Stimulated activated naive B cell treated with anti-CD40 and anti-IgM and Interleukin-4, amounts not matched to agents 10 μg/mL and 1 μg/mL and 100 μg/mL, for 72 hours (primary cell): ENCODE data around the gene NDST4.

Experiments used
- ATAC-seq, 2 donors: fragments of 150-1000 bp; cut with Tn5 transposase; replicated peaks; 2 replicates each; pipeline ENCODE4 v1.10.0; 2021; ENCODE audit warnings: moderate library complexity in 1 of 2
- DNase-seq: peaks from one replicate; pipeline ENCODE4 v3.0.0; 2021
- H3K27ac Mint-ChIP-seq: one replicate; pipeline ENCODE4 v1.8.0; 2022; ENCODE audit warnings: mild to moderate bottlenecking, mixed read lengths
- H3K27me3 Mint-ChIP-seq, 2 donors: one replicate each; pipeline ENCODE4 v1.8.0; 2022; ENCODE audit warnings: mixed read lengths in 2 of 2
- H3K36me3 Mint-ChIP-seq, 2 donors: one replicate each; pipeline ENCODE4 v1.8.0; 2022; ENCODE audit warnings: mixed read lengths in 2 of 2, mild to moderate bottlenecking in 1 of 2
- H3K4me1 Mint-ChIP-seq, 2 donors: one replicate each; pipeline ENCODE4 v1.8.0; 2022; ENCODE audit warnings: mixed read lengths in 2 of 2, mild to moderate bottlenecking in 1 of 2
- H3K4me3 Mint-ChIP-seq, 2 donors: one replicate each; pipeline ENCODE4 v1.8.0; 2022; ENCODE audit warnings: mild to moderate bottlenecking in 2 of 2, mixed read lengths in 2 of 2, moderate library complexity in 1 of 2
- H3K9me3 Mint-ChIP-seq, 2 donors: one replicate each; pipeline ENCODE4 v1.8.0; 2022; ENCODE audit warnings: mixed read lengths in 2 of 2, mild to moderate bottlenecking in 1 of 2

The NDST4 gene

GRCh38 chr4:114905017-114905416 is 208.4 kb downstream of the NDST4 start:
- Mint-ChIP-seq H3K9me3 (no peaks in the 10 kb centered on the region), H3K4me1 (no peaks in the 10 kb centered on the region), H3K4me3 (no peak overlapping the region), H3K27ac (no peak overlapping the region), H3K36me3 (no peaks in the 10 kb centered on the region), H3K27me3 (no peaks in the 10 kb centered on the region)
- ATAC-seq (no peak), DNase-seq (no peak)

DNA sequence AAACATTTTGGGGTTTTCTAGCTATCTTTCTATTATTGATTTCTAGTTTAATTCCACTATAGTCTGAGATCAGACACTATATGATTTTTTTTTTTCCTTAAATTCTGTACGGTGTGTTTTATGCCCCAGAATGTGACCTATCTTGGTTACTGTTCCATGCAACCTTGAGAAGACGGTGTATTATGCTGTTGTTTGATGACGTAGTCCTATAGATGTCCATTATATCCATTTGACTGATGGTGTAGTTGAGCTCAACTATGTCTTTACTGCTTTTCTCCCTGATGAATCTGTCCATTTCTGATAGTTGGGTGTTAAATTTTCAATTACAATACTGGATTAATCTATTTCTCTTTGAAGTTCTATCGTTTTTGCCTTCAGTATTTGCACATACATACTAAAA is 212.5 kb downstream of the NDST4 start:
- Mint-ChIP-seq H3K27me3 (no peaks in the 10 kb centered on the region), H3K4me1 (no peaks in the 10 kb centered on the region), H3K4me3 (no peak overlapping the region), H3K9me3 (peaks cover 0 to 2% of the 10 kb centered on the region in 2 donors), H3K27ac (no peak overlapping the region), H3K36me3 (no peaks in the 10 kb centered on the region)
- no peak for DNase-seq
- ATAC-seq = no peak

GRCh38 chr4:114890773-114891172 is 222.6 kb downstream of the NDST4 start:
- Mint-ChIP-seq H3K4me3 (no peak overlapping the region), H3K36me3 (no peaks in the 10 kb centered on the region), H3K27me3 (no peaks in the 10 kb centered on the region), H3K9me3 (peaks cover 0 to 6% of the 10 kb centered on the region in 2 donors), H3K4me1 (no peaks in the 10 kb centered on the region), H3K27ac (no peak overlapping the region)
- no peak for DNase-seq
- ATAC-seq = no peak

DNA sequence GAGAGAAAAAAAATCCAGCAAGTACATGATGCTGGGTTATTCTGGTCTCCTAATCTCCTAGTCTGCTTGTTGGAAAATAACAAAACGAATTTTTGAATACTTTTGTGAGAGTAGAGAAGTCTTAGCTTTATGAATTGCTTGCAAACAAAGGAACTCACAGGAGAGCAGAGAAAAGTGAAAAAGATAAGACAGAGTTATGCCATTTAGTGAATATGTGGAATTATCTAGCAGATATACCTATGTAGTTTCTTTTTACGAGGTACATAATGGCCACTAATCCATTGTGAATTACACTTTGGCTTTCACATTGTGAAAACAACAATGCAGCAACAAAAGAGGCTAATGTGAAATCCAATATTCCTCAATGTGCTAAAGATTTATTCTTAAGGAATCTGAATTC is 226.7 kb downstream of the NDST4 start:
- Mint-ChIP-seq H3K27ac (no peak overlapping the region), H3K4me1 (no peaks in the 10 kb centered on the region), H3K9me3 (peaks cover 0 to 2% of the 10 kb centered on the region in 2 donors), H3K4me3 (no peak overlapping the region), H3K27me3 (no peaks in the 10 kb centered on the region), H3K36me3 (no peaks in the 10 kb centered on the region)
- DNase-seq = no peak
- ATAC-seq = no peak

GRCh38 chr4:114883641-114884040 is 229.8 kb downstream of the NDST4 start:
- Mint-ChIP-seq H3K27ac (no peak overlapping the region), H3K9me3 (no peaks in the 10 kb centered on the region), H3K4me1 (no peaks in the 10 kb centered on the region), H3K4me3 (no peak overlapping the region), H3K36me3 (no peaks in the 10 kb centered on the region), H3K27me3 (no peaks in the 10 kb centered on the region)
- no peak for ATAC-seq
- DNase-seq = no peak

GRCh38 chr4:114879916-114880669 is 233.3 kb downstream of the NDST4 start:
- Mint-ChIP-seq H3K4me3 (no peak overlapping the region), H3K27me3 (no peaks in the 10 kb centered on the region)
- no peak for ATAC-seq

GRCh38 chr4:114875630-114876029 is 237.8 kb downstream of the NDST4 start:
- Mint-ChIP-seq H3K4me1 (no peaks in the 10 kb centered on the region), H3K27ac (no peak overlapping the region), H3K36me3 (no peaks in the 10 kb centered on the region), H3K27me3 (no peaks in the 10 kb centered on the region), H3K9me3 (no peaks in the 10 kb centered on the region), H3K4me3 (no peak overlapping the region)
- DNase-seq (no peak), ATAC-seq (no peak)

More at GRCh38 chr4:114879916-114880669, 233.3 kb downstream of the NDST4 start:
- no peaks in the 10 kb centered on the region for H3K4me1 Mint-ChIP-seq
- H3K27ac Mint-ChIP-seq = no peak overlapping the region
- no peaks in the 10 kb centered on the region for H3K9me3 Mint-ChIP-seq
- no peaks in the 10 kb centered on the region for H3K36me3 Mint-ChIP-seq
- DNase-seq = no peak

- Mint-ChIP-seq H3K9me3 (no peaks in the 10 kb centered on the region), H3K4me1 (no peaks in the 10 kb centered on the region), H3K27ac (no peak overlapping the region), H3K4me3 (no peak overlapping the region), H3K36me3 (no peaks in the 10 kb centered on the region), H3K27me3 (no peaks in the 10 kb centered on the region)
- no peak for DNase-seq
- no peak for ATAC-seq
These were observed 239.1 kb downstream of the NDST4 start for GRCh38 chr4:114874321-114874720.

DNA sequence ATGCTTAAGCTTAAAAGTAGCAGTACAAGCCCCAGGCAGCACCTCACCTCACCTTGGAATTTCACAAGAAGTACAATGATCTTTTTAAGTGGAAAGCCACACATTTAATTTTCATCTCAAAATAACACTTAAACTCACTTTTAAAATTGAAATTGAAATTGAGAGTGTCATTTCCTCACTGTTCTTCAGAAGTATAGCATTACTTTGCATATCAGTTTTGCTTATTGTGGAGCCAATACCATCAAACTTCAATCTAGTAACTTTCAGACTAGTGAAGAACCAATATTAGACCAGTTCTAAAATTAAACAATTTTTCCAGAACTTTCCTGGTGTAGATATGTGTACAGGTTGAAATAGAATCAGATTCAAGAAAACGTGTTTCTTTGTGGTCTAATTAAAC is 242.4 kb downstream of the NDST4 start:
- Mint-ChIP-seq H3K36me3 (no peaks in the 10 kb centered on the region), H3K4me3 (no peak overlapping the region), H3K9me3 (no peaks in the 10 kb centered on the region), H3K27me3 (no peaks in the 10 kb centered on the region), H3K27ac (no peak overlapping the region), H3K4me1 (peaks cover 0 to 6% of the 10 kb centered on the region in 2 donors)
- ATAC-seq (no peak), DNase-seq (no peak)

DNA sequence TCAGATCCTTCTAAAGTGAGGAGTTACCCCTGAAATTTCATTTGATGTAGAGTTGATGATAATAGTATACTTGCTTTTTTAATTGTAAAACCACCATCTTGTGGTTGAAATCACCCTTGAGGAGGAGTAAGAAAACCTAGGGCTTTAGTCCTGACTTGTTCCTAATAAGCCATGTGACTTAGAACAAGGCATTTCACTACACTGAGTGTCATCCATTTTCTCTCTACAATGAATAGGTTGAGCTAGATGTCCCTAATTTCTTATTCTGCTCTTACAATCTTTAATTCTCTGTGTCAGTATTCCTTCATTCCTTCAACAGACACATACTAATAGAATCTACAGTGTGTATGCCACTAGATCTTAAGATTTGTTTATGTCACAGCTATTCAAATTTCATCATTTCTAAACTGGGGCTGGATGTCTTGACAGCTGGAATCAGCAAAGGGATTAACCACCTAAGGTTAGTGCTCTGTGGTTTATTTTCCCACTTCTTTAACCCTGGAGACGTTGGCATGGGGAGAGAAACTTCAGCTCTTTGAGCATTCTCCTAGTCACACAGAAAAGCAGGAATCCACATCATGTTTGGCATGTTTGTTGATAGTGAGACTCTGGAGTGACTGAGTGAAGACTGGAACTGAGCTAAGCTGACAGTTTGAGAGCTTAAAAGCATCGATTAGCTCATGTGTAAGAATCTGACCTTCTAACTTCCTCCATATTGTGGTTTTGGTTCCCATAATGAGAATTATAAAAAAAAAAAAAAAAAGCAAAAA is 246.3 kb downstream of the NDST4 start:
- no peak for DNase-seq
- Mint-ChIP-seq H3K9me3 (no peaks in the 10 kb centered on the region), H3K4me1 (peaks cover 2 to 11% of the 10 kb centered on the region in 2 donors), H3K36me3 (no peaks in the 10 kb centered on the region), H3K4me3 (no peak overlapping the region), H3K27me3 (no peaks in the 10 kb centered on the region), H3K27ac (no peak overlapping the region)
- peak; percentile 38 to 48 for ATAC-seq

- ATAC-seq = no peak
- H3K27me3 Mint-ChIP-seq = no peaks in the 10 kb centered on the region
- no peaks in the 10 kb centered on the region for H3K9me3 Mint-ChIP-seq
- H3K4me3 Mint-ChIP-seq = no peak overlapping the region
- H3K27ac Mint-ChIP-seq = no peak overlapping the region
- H3K36me3 Mint-ChIP-seq = no peaks in the 10 kb centered on the region
- H3K4me1 Mint-ChIP-seq = peaks cover 2 to 11% of the 10 kb centered on the region in 2 donors
- no peak for DNase-seq
These were observed 249.4 kb downstream of the NDST4 start for GRCh38 chr4:114864060-114864459.

GRCh38 chr4:114860786-114861185 is 252.6 kb downstream of the NDST4 start:
- H3K27me3 Mint-ChIP-seq = no peaks in the 10 kb centered on the region
- DNase-seq = no peak
- H3K4me3 Mint-ChIP-seq = no peak overlapping the region
- ATAC-seq = no peak
- no peaks in the 10 kb centered on the region for H3K36me3 Mint-ChIP-seq
- no peak overlapping the region for H3K27ac Mint-ChIP-seq
- H3K4me1 Mint-ChIP-seq = peaks cover 2 to 5% of the 10 kb centered on the region in 2 donors
- H3K9me3 Mint-ChIP-seq = peaks cover 0 to 2% of the 10 kb centered on the region in 2 donors

- no peaks in the 10 kb centered on the region for H3K4me1 Mint-ChIP-seq
- no peak for DNase-seq
- H3K36me3 Mint-ChIP-seq = no peaks in the 10 kb centered on the region
- no peak for ATAC-seq
- H3K9me3 Mint-ChIP-seq = peaks cover 0 to 7% of the 10 kb centered on the region in 2 donors
- H3K27me3 Mint-ChIP-seq = no peaks in the 10 kb centered on the region
- no peak overlapping the region for H3K4me3 Mint-ChIP-seq
- H3K27ac Mint-ChIP-seq = no peak overlapping the region
These were observed 255.6 kb downstream of the NDST4 start for GRCh38 chr4:114857831-114858230.

DNA sequence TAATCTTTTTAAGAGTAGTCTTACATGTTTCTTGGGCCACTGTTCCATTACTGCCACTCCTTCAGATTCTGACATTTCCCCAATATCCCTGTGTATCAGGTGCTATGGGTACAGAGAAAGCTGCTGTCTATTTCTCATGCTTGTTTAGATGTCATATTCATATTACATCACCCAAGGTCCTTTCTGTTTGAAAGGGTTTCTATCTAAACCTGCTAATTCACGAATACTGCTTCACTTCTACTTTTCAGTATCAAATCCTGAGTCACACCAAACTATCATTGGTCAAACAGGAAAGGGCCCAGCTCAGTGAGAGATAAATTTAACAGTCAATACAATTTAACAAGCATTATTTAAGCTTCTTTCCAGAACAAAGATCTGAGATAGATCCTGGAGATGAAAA is 273.4 kb downstream of the NDST4 start:
- no peak for DNase-seq
- ATAC-seq = no peak
- Mint-ChIP-seq H3K27ac (no peak overlapping the region), H3K27me3 (no peaks in the 10 kb centered on the region), H3K9me3 (no peaks in the 10 kb centered on the region), H3K4me3 (no peak overlapping the region), H3K36me3 (no peaks in the 10 kb centered on the region), H3K4me1 (no peaks in the 10 kb centered on the region)

DNA sequence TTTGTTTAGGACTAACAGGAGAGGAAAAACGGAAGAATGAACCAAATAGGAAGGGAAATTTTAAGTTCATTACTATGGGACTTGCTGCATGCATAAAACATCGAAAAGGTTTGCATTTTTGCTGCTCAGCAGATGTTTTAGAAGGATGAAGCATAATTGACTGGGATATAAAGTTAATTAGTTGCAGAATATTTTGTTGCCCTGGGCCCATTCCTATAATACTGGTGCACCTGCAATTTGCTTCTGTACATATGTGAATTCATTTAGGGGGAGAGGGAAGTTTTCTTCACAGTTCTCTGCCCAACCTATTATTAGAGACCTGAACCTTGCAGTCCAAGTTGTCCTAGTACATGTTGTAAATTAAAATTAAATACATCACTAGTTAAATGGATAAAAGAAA is 282.8 kb downstream of the NDST4 start:
- ATAC-seq = no peak
- H3K27ac Mint-ChIP-seq = no peak overlapping the region

More for the DNA sequence above, 282.8 kb downstream of the NDST4 start:
- Mint-ChIP-seq H3K4me3 (no peak overlapping the region), H3K4me1 (no peaks in the 10 kb centered on the region), H3K36me3 (no peaks in the 10 kb centered on the region), H3K27me3 (no peaks in the 10 kb centered on the region), H3K9me3 (no peaks in the 10 kb centered on the region)
- no peak for DNase-seq
